ENCODE measurements around the gene CTRB1. TPM values are rescaled to one million over a fixed set of nuclear protein-coding genes. Genes with fewer than 3 reads are reported as not detected.

The CTRB1 gene
- total RNA-seq, 1 experiment from 2014 or later: not detected

- intact Hi-C loops (cut with micrococcal nuclease; ENCODE audit: unreplicated experiment): loop anchor here (5.0 kb wide), 1 partner anchor 135 kb away; no protein-coding TSS in a partner anchor
- Histone ChIP-seq H3K27me3 (replicated peaks; ENCODE audit: control insufficient read depth, insufficient read depth, low read length) (no peaks in the 10 kb centered on the region), H3K4me3 (ENCODE audit: low read depth, low read length) (peak overlapping the region; percentile 28), H3K36me3 (ENCODE audit: control insufficient read depth, insufficient read depth, low read length) (0 out of 2 replicates have a peak, but pooled peaks cover 3% of the 10 kb centered on the region), H3K4me1 (peaks cover 60% of the 10 kb centered on the region), H3K9me3 (no peaks in the 10 kb centered on the region)
- POLR2A ChIA-PET: interaction anchor here (1.7 kb wide), 1 partner anchor 14 kb away, joined by 7 read pairs; no protein-coding TSS in a partner anchor
- H3K4me3 Mint-ChIP-seq (ENCODE audit: unreplicated experiment): peak overlapping the region; percentile 96
- peaks cover 41% of the 10 kb centered on the region for H3K36me3 Mint-ChIP-seq (ENCODE audit: insufficient read depth, unreplicated experiment)
- CTCF ChIA-PET: interaction anchor here (0.7 to 0.9 kb wide), 2 partner anchors 19 to 133 kb away, joined by 3 read pairs; no protein-coding TSS in a partner anchor
- TSS peak; percentile 57 for BruUV-seq (replicated peaks)
- no peaks in the 10 kb centered on the region for H3K9me3 Mint-ChIP-seq (ENCODE audit: unreplicated experiment)
- no peak for TF ChIP-seq CTCF (IDR thresholded peaks at IDR 0.05; ENCODE audit: insufficient read depth in 1 of 2, low read depth in 1 of 2, low read length in 1 of 2, severe bottlenecking in 1 of 2, unreplicated experiment in 1 of 2)
- H3K27me3 Mint-ChIP-seq (ENCODE audit: insufficient read depth, unreplicated experiment): no peaks in the 10 kb centered on the region
- H3K4me1 Mint-ChIP-seq (ENCODE audit: low read depth, unreplicated experiment): peaks cover 39% of the 10 kb centered on the region
- no peak for DNase-seq
- H3K27ac Mint-ChIP-seq (ENCODE audit: unreplicated experiment): peak overlapping the region; percentile 85
Observed at GRCh38 chr16:75252049-75252864, 33.5 kb downstream of the CTRB1 start.

- no peak for DNase-seq
- peaks cover 35% of the 10 kb centered on the region for H3K36me3 Mint-ChIP-seq (ENCODE audit: insufficient read depth, unreplicated experiment)
- intact Hi-C loops (cut with micrococcal nuclease; ENCODE audit: unreplicated experiment): loop anchor here (5.0 kb wide), 1 partner anchor 134 kb away; no protein-coding TSS in a partner anchor
- H3K4me3 Mint-ChIP-seq (ENCODE audit: unreplicated experiment): peak overlapping the region; percentile 96
- TF ChIP-seq CTCF (IDR thresholded peaks at IDR 0.05; ENCODE audit: insufficient read depth in 1 of 2, low read depth in 1 of 2, low read length in 1 of 2, severe bottlenecking in 1 of 2, unreplicated experiment in 1 of 2): no peak
- no peaks in the 10 kb centered on the region for H3K27me3 Mint-ChIP-seq (ENCODE audit: insufficient read depth, unreplicated experiment)
- ChIA-PET POLR2A (no interaction called here), CTCF (interaction anchor here (0.7 kb wide), 1 partner anchor 20 kb away, joined by 3 read pairs; no protein-coding TSS in a partner anchor)
- H3K4me1 Mint-ChIP-seq (ENCODE audit: low read depth, unreplicated experiment): peaks cover 36% of the 10 kb centered on the region
- H3K27me3 ChIP-seq (replicated peaks; ENCODE audit: control insufficient read depth, insufficient read depth, low read length): no peaks in the 10 kb centered on the region
- H3K36me3 ChIP-seq (ENCODE audit: control insufficient read depth, insufficient read depth, low read length): 0 out of 2 replicates have a peak, but pooled peaks cover under 1% of the 10 kb centered on the region
- no peaks in the 10 kb centered on the region for H3K9me3 Mint-ChIP-seq (ENCODE audit: unreplicated experiment)
- peaks cover 52% of the 10 kb centered on the region for H3K4me1 ChIP-seq
- peak overlapping the region; percentile 85 for H3K27ac Mint-ChIP-seq (ENCODE audit: unreplicated experiment)
- H3K4me3 ChIP-seq (ENCODE audit: low read depth, low read length): no peak overlapping the region
- BruUV-seq (replicated peaks): no TSS peak
- H3K9me3 ChIP-seq: no peaks in the 10 kb centered on the region
Observed at GRCh38 chr16:75252946-75253911, 34.4 kb downstream of the CTRB1 start.
